Activated naive CD8-positive, alpha-beta T cell treated with anti-CD3 and anti-CD28 coated beads, Interleukin-2, amount 10 ng/mL, durations not matched to agents 7 days and 5 days (primary cell): ENCODE results near the gene CCNY. TPM values are rescaled to one million over a fixed set of nuclear protein-coding genes. Genes with fewer than 3 reads are reported as not detected.

ENCODE experiments used
- ATAC-seq: fragments of 150-1000 bp; cut with Tn5 transposase; one replicate; pipeline ENCODE4 v1.10.0; 2021; ENCODE audit warnings: low read depth, moderate library complexity
- POLR2A ChIA-PET: fragments of 350-600 bp; sonication (Branson Sonifier 250); formaldehyde crosslinking; loops from one replicate; lab custom pipeline; 2021; ENCODE audit warnings: antibody characterized with exemption; lab: Charles Lee
- DNase-seq: peaks from one replicate; pipeline ENCODE4 v3.0.0; 2021
- H3K27ac Mint-ChIP-seq: one replicate; pipeline ENCODE4 v1.8.0; 2022; ENCODE audit warnings: mild to moderate bottlenecking, mixed read lengths
- H3K27me3 Mint-ChIP-seq: one replicate; pipeline ENCODE4 v1.8.0; 2022; ENCODE audit warnings: mild to moderate bottlenecking, moderate library complexity, mixed read lengths
- H3K36me3 Mint-ChIP-seq: one replicate; pipeline ENCODE4 v1.8.0; 2021; ENCODE audit warnings: mild to moderate bottlenecking, mixed read lengths
- H3K4me1 Mint-ChIP-seq: one replicate; pipeline ENCODE4 v1.8.0; 2021; ENCODE audit warnings: mixed read lengths
- H3K4me3 Mint-ChIP-seq: one replicate; pipeline ENCODE4 v1.8.0; 2022; ENCODE audit warnings: mild to moderate bottlenecking, moderate library complexity, mixed read lengths
- H3K9me3 Mint-ChIP-seq: one replicate; pipeline ENCODE4 v1.8.0; 2021; ENCODE audit warnings: mixed read lengths
- total RNA-seq, 2 experiments: library from RNA; stranded (reverse); gene quantifications; one replicate each; pipeline ENCODE4 v1.2.3, GENCODE V29; 2021

The CCNY gene
- total RNA-seq, 2 experiments from 2014 or later, result 66.6 to 72.2 TPM

DNA sequence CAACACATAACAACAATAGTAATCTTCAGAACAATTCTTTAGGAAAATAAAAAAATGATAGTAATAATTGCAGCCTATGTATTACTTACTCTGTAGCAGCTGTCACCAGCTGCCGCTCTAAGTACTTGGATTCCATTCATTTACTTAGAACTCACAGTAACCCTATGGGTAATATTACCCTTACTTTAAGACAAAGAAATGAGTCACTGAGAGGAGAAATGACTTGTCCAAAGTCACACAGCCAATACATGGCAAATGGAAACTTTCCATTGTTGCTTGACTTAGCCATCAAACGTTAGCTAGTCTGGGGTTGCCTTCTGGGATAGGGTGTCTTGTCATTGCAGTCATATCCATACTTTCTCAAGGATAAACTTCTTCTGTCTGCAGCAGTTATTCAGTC, 3.6 kb downstream of the CCNY start:
- ATAC-seq (peak; percentile 3), DNase-seq (no peak)
- POLR2A ChIA-PET, result no interaction called here
- H3K9me3 Mint-ChIP-seq, result no peaks in the 10 kb centered on the region
- peak overlapping the region; percentile 77 for H3K27ac Mint-ChIP-seq
- peaks cover 11% of the 10 kb centered on the region for H3K36me3 Mint-ChIP-seq
- peak overlapping the region; percentile 29 for H3K4me3 Mint-ChIP-seq
- peaks cover 58% of the 10 kb centered on the region for H3K4me1 Mint-ChIP-seq
- no peaks in the 10 kb centered on the region for H3K27me3 Mint-ChIP-seq

DNA sequence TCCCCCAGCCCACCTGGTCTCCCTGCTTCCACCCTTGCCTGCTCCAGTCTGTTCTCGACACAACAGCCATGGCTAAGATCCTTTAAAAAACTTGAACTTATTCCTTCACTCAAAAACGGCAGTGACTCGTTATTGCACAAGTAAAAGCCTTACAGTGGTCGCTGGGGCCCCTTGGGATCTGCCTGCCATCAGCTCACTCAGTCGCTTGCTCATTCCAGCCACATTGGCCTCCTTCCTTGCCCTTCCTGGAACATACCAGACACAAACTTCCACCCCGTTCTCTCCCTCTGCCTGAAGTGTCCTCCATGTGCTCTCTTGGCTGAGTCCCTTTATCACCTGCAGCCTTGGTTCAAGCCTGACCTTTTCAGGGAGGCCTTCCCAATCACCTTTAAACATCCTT, 4.7 kb downstream of the CCNY start:
- Mint-ChIP-seq H3K27me3 (no peaks in the 10 kb centered on the region), H3K4me1 (peaks cover 56% of the 10 kb centered on the region), H3K9me3 (no peaks in the 10 kb centered on the region), H3K4me3 (peak overlapping the region; percentile 47), H3K36me3 (peaks cover 9% of the 10 kb centered on the region), H3K27ac (peak overlapping the region; percentile 65)
- POLR2A ChIA-PET, result interaction anchor here (0.8 to 2.3 kb wide), 5 partner anchors 9 to 222 kb away, joined by 3 to 8 read pairs (median 4); no protein-coding TSS in a partner anchor
- ATAC-seq (no peak), DNase-seq (no peak)

DNA sequence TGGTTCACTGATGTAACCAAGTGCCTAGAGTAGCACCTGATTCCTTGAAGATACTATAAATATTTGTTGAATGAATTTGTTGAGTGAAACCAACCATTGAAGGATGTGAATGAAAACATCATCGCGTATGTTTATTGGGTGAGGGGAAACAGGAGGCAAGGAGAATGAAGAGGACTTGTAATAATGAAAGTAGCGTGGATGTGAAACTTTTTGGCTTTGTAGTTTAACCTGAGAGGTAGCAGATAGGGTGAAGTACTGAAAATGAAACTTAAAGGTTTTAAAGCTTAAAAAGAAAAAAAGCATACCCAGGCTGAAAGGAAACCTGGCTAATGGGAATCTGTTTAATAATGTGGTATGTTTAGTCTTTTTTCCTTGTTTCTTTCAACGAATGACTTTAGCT, 5.2 kb downstream of the CCNY start:
- ATAC-seq (peak; percentile 80), DNase-seq (no peak)
- H3K36me3 Mint-ChIP-seq, result peaks cover 9% of the 10 kb centered on the region
- H3K4me1 Mint-ChIP-seq, result peaks cover 56% of the 10 kb centered on the region
- peak overlapping the region; percentile 46 for H3K4me3 Mint-ChIP-seq
- no peaks in the 10 kb centered on the region for H3K9me3 Mint-ChIP-seq
- peak overlapping the region; percentile 65 for H3K27ac Mint-ChIP-seq
- POLR2A ChIA-PET, result interaction anchor here (0.5 to 2.3 kb wide), 5 partner anchors 8 to 38 kb away, joined by 3 to 8 read pairs (median 4); no protein-coding TSS in a partner anchor
- H3K27me3 Mint-ChIP-seq, result no peaks in the 10 kb centered on the region

DNA sequence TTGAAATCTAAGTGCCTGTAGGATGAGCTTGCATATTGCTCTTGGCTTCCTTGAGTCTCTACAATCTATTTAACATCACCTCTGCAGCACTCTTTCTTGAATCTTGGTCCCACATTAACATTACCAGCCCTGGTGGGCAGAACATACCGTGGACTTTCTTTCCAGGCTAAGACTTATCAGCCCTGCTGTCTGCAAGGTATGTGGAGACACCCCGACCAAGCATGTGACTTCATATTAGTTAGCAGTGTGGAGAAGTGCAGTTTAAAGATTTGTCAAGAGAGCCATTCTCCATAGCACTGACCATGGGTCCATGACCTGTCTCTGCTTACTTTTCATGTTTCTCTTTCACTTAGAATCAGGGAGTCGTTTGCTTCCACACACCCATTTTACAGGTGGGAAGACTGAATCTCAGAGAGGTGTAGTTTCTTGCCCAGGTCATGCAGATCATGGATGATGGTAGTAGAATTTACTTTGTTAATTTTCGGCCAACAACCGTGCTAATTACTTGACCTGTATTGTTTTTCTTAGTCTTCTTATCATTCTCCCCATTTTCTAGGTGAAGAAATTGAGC, 6.0 kb downstream of the CCNY start:
- Mint-ChIP-seq H3K27ac (peak overlapping the region; percentile 65), H3K36me3 (peaks cover 9% of the 10 kb centered on the region), H3K4me1 (peaks cover 58% of the 10 kb centered on the region), H3K9me3 (no peaks in the 10 kb centered on the region), H3K4me3 (peak overlapping the region; percentile 46), H3K27me3 (no peaks in the 10 kb centered on the region)
- POLR2A ChIA-PET, result interaction anchor here (0.5 to 2.3 kb wide), 4 partner anchors 8 to 37 kb away, joined by 3 to 8 read pairs (median 5); no protein-coding TSS in a partner anchor
- DNase-seq, result no peak
- no peak for ATAC-seq

DNA sequence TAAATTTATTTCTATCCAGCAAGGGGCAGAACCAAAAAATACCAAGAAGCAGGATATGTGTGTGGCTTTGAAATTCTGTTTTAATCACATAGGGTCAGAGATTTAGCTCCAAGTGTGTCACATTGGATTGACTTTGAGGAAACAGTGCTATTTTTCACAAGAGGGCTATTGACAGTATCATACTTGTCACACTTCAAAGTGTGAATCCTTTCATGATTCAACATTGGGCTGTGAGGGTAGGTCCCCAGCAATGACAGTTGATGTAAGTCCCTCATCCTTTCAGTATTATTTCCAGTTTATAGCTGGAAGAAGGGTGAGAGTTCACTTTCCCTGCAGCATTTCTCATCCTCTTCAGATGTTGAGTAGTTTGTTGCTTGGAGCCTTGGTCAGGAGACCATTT, 7.4 kb downstream of the CCNY start:
- no peak for DNase-seq
- Mint-ChIP-seq H3K9me3 (no peaks in the 10 kb centered on the region), H3K4me3 (no peak overlapping the region), H3K27me3 (no peaks in the 10 kb centered on the region), H3K27ac (peak overlapping the region; percentile 44), H3K4me1 (peaks cover 54% of the 10 kb centered on the region), H3K36me3 (peaks cover 9% of the 10 kb centered on the region)
- POLR2A ChIA-PET, result no interaction called here
- ATAC-seq, result no peak

DNA sequence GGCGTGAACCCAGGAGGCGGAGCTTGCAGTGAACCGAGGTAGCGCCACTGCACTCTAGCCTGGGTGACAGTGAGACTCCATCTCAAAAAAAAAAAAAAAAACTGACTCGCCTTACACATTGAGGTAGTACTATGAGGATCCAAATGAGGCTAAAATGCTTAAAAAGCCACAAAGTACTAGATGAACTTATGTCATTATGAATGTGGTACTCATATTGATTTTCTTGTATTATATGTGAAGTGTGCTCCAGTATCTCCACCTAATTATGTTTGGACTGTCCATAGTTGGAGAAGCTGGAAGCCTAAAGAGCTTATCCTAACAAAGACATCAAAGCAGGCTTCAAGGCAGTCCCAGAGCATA, 9.1 kb downstream of the CCNY start:
- ATAC-seq (no peak), DNase-seq (no peak)
- H3K27ac Mint-ChIP-seq, result no peak overlapping the region
- H3K9me3 Mint-ChIP-seq, result no peaks in the 10 kb centered on the region
- peaks cover 9% of the 10 kb centered on the region for H3K36me3 Mint-ChIP-seq
- no peak overlapping the region for H3K4me3 Mint-ChIP-seq
- POLR2A ChIA-PET, result interaction anchor here (1.5 kb wide), 1 partner anchor 11 kb away, joined by 3 read pairs; no protein-coding TSS in a partner anchor
- H3K4me1 Mint-ChIP-seq, result peaks cover 49% of the 10 kb centered on the region
- no peaks in the 10 kb centered on the region for H3K27me3 Mint-ChIP-seq

DNA sequence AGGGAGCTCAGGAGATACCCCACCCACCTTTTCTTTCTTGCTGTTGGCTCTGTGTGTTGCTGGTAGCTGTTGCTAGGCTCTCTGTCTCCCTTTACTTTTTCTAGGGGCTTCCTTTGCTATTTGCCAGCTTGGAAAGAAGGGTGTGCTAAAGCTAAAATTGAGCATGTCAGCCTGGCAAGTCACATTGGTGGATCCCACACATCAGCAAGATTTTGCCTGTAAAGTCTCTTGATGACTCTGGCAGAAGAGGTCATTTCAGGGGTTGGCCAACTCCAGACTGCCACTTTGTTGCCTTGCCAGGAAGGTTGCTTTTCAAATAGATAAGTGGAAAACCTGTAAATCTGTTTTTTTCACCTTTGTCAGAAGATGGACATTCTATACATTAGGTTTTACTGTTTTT, 9.9 kb downstream of the CCNY start:
- Mint-ChIP-seq H3K27me3 (no peaks in the 10 kb centered on the region), H3K27ac (no peak overlapping the region), H3K4me1 (peaks cover 51% of the 10 kb centered on the region), H3K4me3 (no peak overlapping the region), H3K36me3 (peaks cover 11% of the 10 kb centered on the region), H3K9me3 (no peaks in the 10 kb centered on the region)
- DNase-seq (no peak), ATAC-seq (no peak)
- POLR2A ChIA-PET, result interaction anchor here (1.5 kb wide), 1 partner anchor 10 kb away, joined by 3 read pairs; no protein-coding TSS in a partner anchor

DNA sequence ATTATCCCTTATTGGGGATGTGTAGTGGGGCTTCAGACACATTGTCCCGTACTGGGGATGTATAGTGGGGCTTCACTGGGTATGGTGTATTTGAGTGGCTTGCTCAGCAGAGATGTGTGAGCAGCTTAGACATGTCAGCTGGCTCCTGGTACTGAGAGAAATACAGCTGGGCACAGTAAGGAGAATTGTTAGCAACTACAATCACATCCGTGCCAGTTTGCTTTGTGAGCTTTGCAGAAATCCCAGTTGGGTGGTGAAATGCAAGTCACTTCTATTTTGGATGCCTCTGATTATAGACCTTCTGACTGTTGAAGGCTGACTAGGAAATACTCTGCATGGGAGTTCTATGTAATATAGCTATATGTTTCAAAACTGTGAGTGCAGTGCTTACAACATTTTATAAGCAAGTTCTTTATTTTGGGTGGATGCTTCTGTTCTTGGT, 10.8 kb downstream of the CCNY start:
- no peaks in the 10 kb centered on the region for H3K9me3 Mint-ChIP-seq
- ATAC-seq (no peak), DNase-seq (no peak)
- no peak overlapping the region for H3K27ac Mint-ChIP-seq
- H3K4me1 Mint-ChIP-seq, result peaks cover 53% of the 10 kb centered on the region
- no peaks in the 10 kb centered on the region for H3K27me3 Mint-ChIP-seq
- H3K4me3 Mint-ChIP-seq, result no peak overlapping the region
- POLR2A ChIA-PET, result no interaction called here
- H3K36me3 Mint-ChIP-seq, result peaks cover 11% of the 10 kb centered on the region

DNA sequence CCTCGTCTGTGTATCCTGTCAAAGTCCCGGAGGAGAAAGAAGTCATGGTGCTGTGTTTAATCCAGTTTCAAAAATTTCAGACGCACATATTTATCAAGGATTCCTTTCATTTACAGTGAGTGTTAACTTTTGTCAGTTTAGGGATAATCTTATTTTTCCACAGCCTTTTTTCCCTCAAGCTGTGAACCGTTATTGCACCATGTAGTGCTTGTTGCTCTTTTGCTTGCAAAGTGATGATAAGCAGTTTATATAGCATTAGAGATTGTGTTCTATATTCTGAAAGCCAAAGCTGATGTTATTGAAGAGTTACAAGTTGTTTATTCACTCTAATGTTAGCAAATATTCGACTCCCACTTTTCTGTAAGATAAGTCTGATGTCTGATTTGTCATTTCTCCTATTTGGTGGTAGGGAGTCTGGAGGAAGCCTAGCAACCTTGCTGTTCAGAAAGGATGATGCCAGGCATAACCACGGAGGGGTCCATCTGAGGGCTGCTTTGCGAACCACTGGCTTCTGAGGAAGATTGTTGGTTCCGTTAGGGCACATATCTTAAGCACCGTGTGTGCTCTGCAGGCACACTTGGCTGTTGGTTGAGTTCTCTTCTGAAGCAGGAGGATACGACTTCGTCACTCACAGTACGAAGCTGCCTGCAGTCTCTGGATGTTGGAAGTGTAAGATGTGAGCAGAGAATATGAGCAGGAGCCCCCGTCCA, 11.7 kb downstream of the CCNY start:
- H3K36me3 Mint-ChIP-seq, result peaks cover 8% of the 10 kb centered on the region
- no peak overlapping the region for H3K27ac Mint-ChIP-seq
- H3K27me3 Mint-ChIP-seq, result no peaks in the 10 kb centered on the region
- DNase-seq, result no peak
- no peak overlapping the region for H3K4me3 Mint-ChIP-seq
- peaks cover 54% of the 10 kb centered on the region for H3K4me1 Mint-ChIP-seq
- ATAC-seq, result no peak
- POLR2A ChIA-PET, result no interaction called here
- H3K9me3 Mint-ChIP-seq, result no peaks in the 10 kb centered on the region

DNA sequence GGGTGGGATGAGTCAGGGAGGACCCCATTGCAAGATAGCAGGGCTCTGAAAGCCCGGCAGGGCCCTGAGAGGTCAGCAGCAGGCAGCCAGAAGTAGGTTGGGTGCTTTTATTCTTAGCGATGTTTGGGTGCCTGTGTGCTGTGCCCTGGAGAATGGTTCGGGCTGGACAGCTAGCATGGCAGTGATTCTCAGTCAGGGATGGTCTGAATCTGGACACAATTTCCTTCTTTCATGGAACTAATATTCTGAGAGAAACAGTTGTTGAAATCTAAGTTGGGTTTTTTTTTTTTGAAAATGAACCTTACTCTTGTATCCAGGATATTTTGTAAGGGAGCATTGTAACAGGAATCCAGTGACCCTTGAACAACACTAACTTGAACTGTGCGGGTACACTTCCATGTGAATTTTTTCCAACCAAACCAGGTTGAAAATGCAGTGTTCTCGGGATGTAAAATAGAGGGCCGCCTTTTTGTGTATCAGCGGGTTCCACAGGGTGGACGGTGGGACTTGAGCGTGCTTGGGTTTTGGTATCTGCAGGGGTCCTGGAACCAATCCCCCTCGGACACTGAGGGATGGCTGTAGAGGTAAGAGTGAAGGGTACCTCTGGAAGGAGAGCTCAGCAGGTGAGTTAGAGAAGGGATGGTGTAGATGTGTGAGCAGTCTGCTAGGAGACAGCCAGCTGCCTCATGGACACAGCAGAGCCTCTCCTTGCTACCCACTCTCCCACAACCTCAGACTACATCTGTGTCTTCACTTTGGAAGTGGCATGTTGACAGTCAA, 12.5 kb downstream of the CCNY start:
- ATAC-seq (no peak), DNase-seq (no peak)
- Mint-ChIP-seq H3K27me3 (no peaks in the 10 kb centered on the region), H3K9me3 (no peaks in the 10 kb centered on the region), H3K4me3 (no peak overlapping the region), H3K27ac (no peak overlapping the region), H3K36me3 (peaks cover 6% of the 10 kb centered on the region), H3K4me1 (peaks cover 56% of the 10 kb centered on the region)
- POLR2A ChIA-PET, result no interaction called here

DNA sequence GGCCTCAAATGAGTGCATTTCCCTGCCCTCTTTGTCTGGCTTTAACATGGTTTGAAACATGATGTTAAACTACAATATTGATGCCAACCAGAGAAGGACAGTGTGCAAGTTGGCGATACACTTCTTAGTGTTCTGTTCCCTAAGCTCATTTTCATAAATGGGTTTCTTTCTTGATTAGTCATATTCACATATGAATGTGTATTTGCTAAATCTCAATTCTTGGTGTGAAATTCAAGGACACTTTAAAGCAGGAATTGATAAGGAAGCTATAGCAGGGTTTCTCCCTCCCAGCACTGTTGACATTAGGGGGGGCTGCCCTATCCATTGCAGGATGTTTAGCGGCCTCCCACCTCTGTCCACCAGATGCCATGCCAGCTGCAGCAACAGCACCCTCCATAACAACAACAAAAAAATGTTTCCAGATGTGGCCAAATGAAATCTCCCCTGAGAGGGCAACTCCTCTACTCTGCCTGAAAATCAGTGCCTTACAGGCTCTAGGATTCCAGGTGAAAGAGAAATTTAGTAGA, 13.1 kb downstream of the CCNY start:
- H3K36me3 Mint-ChIP-seq, result peaks cover 6% of the 10 kb centered on the region
- no peak overlapping the region for H3K27ac Mint-ChIP-seq
- H3K4me3 Mint-ChIP-seq, result no peak overlapping the region
- no peaks in the 10 kb centered on the region for H3K9me3 Mint-ChIP-seq
- peaks cover 55% of the 10 kb centered on the region for H3K4me1 Mint-ChIP-seq
- ATAC-seq, result no peak
- no peaks in the 10 kb centered on the region for H3K27me3 Mint-ChIP-seq
- POLR2A ChIA-PET, result interaction anchor here (0.7 kb wide), 1 partner anchor 8 kb away, joined by 3 read pairs; no protein-coding TSS in a partner anchor
- no peak for DNase-seq

DNA sequence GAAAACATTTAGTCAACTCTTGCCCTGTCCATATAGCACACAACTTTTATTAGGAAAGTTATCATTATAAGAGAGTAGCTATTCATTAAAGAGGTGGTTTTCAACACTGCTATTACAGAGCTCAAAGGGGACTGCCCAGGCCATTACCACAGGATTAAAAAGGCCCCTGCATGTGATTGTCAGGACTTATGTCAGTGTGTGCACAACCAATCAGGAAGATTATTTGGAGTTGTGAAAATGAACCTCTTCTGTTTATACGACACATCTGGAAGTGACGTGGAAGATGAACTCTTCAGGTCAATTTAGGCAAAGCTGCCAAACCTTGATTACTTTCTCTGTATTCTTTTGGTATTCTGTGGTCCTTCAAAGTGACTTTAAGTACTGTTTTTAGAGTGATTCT, 14.7 kb downstream of the CCNY start:
- peaks cover 6% of the 10 kb centered on the region for H3K36me3 Mint-ChIP-seq

DNA sequence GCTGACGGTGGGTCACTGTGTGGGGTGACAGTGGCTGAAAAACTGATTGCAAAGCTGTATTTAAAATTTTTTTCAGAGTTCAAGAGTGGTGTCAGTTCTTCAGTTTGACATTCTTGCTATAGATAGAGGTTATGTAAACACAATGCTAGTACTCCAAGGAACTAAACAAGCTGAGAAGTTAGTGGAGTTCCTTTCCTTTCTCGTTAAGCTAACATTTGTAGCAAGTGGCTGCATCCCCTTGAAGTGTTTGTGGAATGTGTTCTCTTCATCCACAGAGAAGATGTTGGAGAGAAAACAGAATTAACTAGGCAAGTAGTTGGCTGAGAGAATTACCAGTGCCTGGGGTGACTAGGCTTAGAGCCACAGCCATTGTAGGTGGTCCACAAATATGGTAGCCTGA, 15.8 kb downstream of the CCNY start:
- no peaks in the 10 kb centered on the region for H3K27me3 Mint-ChIP-seq
- H3K4me3 Mint-ChIP-seq, result peak overlapping the region; percentile 49
- no peaks in the 10 kb centered on the region for H3K9me3 Mint-ChIP-seq
- POLR2A ChIA-PET, result interaction anchor here (2.3 kb wide), 1 partner anchor 10 kb away, joined by 8 read pairs; no protein-coding TSS in a partner anchor
- peaks cover 66% of the 10 kb centered on the region for H3K4me1 Mint-ChIP-seq
- peak overlapping the region; percentile 55 for H3K27ac Mint-ChIP-seq
- DNase-seq, result no peak
- no peak for ATAC-seq
- H3K36me3 Mint-ChIP-seq, result peaks cover 6% of the 10 kb centered on the region

More for the DNA sequence above, 14.7 kb downstream of the CCNY start:
- ATAC-seq (no peak), DNase-seq (no peak)
- peak overlapping the region; percentile 20 for H3K27ac Mint-ChIP-seq
- no peaks in the 10 kb centered on the region for H3K9me3 Mint-ChIP-seq
- H3K27me3 Mint-ChIP-seq, result no peaks in the 10 kb centered on the region
- H3K4me3 Mint-ChIP-seq, result no peak overlapping the region
- POLR2A ChIA-PET, result interaction anchor here (0.5 to 2.3 kb wide), 3 partner anchors 9 to 225 kb away, joined by 3 to 8 read pairs (median 3); partner anchors contain the start of gene CREM
- peaks cover 58% of the 10 kb centered on the region for H3K4me1 Mint-ChIP-seq
